AG10803 (cell line): Measurements from ENCODE around the gene IDS.
A peak's percentile ranks its signal among the peaks of the same experiment; 100 is the strongest.

Experiments used
- DNase-seq: peaks from one replicate; pipeline ENCODE4 v3.0.0; 2010; ENCODE audit warnings: low read depth
- H3K4me3 ChIP-seq: 2 replicates; pipeline ENCODE4 v1.5.1; 2011; ENCODE audit warnings: mild to moderate bottlenecking, low read length, control low read depth
- CTCF ChIP-seq: conservative IDR thresholded peaks from 2 replicates; pipeline ENCODE4 v1.5.1; 2011; ENCODE audit warnings: mild to moderate bottlenecking, low read length, control low read depth, inconsistent platforms

The IDS gene

GRCh38 chrX:149472625-149473024 is 32.5 kb downstream of the IDS start:
- TF ChIP-seq CTCF: no peak
- DNase-seq: peak; percentile 2
- no peak overlapping the region for H3K4me3 ChIP-seq

- H3K4me3 ChIP-seq: no peak overlapping the region
- DNase-seq: no peak
- TF ChIP-seq CTCF: no peak
These were observed 33.7 kb downstream of the IDS start for GRCh38 chrX:149471397-149471796.

GRCh38 chrX:149470955-149471354 is 34.2 kb downstream of the IDS start:
- peak overlapping the region; percentile 33 for H3K4me3 ChIP-seq
- peak; percentile 65 for TF ChIP-seq CTCF
- peak; percentile 56 for DNase-seq

- TF ChIP-seq CTCF: no peak
- no peak overlapping the region for H3K4me3 ChIP-seq
These were observed 35.7 kb downstream of the IDS start for GRCh38 chrX:149469406-149469805.

GRCh38 chrX:149467920-149468319 is 37.2 kb downstream of the IDS start:
- no peak for DNase-seq
- no peak for TF ChIP-seq CTCF
- no peak overlapping the region for H3K4me3 ChIP-seq

More at GRCh38 chrX:149469406-149469805, 35.7 kb downstream of the IDS start:
- DNase-seq: no peak

- DNase-seq: no peak
- no peak for TF ChIP-seq CTCF
- H3K4me3 ChIP-seq: no peak overlapping the region
These were observed 37.6 kb downstream of the IDS start for GRCh38 chrX:149467461-149467860.

- DNase-seq: peak; percentile 80
- no peak for TF ChIP-seq CTCF
- H3K4me3 ChIP-seq: no peak overlapping the region
These were observed 42.3 kb downstream of the IDS start for GRCh38 chrX:149462849-149463248.
